Testis (tissue), 3 donors: Measurements from ENCODE around the gene PAF1. TPM values are rescaled to one million over a fixed set of nuclear protein-coding genes. Genes with fewer than 3 reads are reported as not detected.

Experiments used
- DNase-seq: peaks from one replicate; pipeline ENCODE4 v3.0.0-alpha.2; 2019
- H3K27ac ChIP-seq, 2 donors: fragments of 200-600 bp; sonication (generic); one replicate each; pipeline ENCODE4 v1.5.1; 2019
- H3K27me3 ChIP-seq: fragments of 200-600 bp; sonication (generic); one replicate; pipeline ENCODE4 v1.5.1; 2019
- H3K36me3 ChIP-seq: fragments of 200-600 bp; sonication (generic); one replicate; pipeline ENCODE4 v1.5.1; 2017; ENCODE audit warnings: low read depth; ENCODE audit errors: missing control alignments
- H3K4me1 ChIP-seq: fragments of 200-600 bp; sonication (generic); one replicate; pipeline ENCODE4 v1.5.1; 2019
- H3K4me3 ChIP-seq, 2 donors: fragments of 200-600 bp; sonication (generic); one replicate each; pipeline ENCODE4 v1.5.1; 2017 to 2019
- H3K9me3 ChIP-seq: fragments of 200-600 bp; sonication (generic); one replicate; pipeline ENCODE4 v1.5.1; 2017
- POLR2A ChIP-seq: fragments of 450-650 bp; IDR thresholded peaks from one replicate; pipeline ENCODE4 v1.6.1; 2017; ENCODE audit warnings: antibody characterized with exemption, mild to moderate bottlenecking, moderate library complexity
- WGBS, 2 donors: methylation state at CpG; one replicate each; pipeline ENCODE4 v1.1.5; 2018; 5-methylcytosine and 5-hydroxymethylcytosine counted together
- intact Hi-C: fragments of 100-400 bp; cut with DNase I; formaldehyde crosslinking; loops from one replicate; pipeline ENCODE4 v1.15.1; 2023; ENCODE audit warnings: low total_unique reads
- polyA plus RNA-seq: library from polyadenylated mRNA; stranded (reverse); fragments of 350-450 nt; fragmentation: Illumina TruSeq; extraction: RNeasy Lipid Tissue Mini Kit (QIAGEN cat#74804); gene quantifications from one replicate; pipeline ENCODE4 v1.2.3, GENCODE V29; 2014; ENCODE audit warnings: low read depth, low replicate concordance; ENCODE audit not compliant: insufficient read depth
- total RNA-seq, 2 donors: library from RNA; depleted of rRNA; stranded (reverse); fragments of >200 nt; gene quantifications; one replicate each; pipeline ENCODE4 v1.2.3, GENCODE V29; 2016
- TF ChIP-seq, protein P1 (sequence below), 3 experiments: fragments of 450-650 bp in 2 of 3; fragments of 200-600 bp in 1 of 3; sonication (generic) in 1 of 3; IDR thresholded peaks; one replicate each; pipeline ENCODE4 v1.5.1; 2016 to 2019; ENCODE audit warnings: antibody characterized with exemption in 3 of 3, mild to moderate bottlenecking in 2 of 3, moderate library complexity in 1 of 3

PAF1 gene
- total and polyA plus RNA-seq, 3 donors from 2014 or later, result 70.7 to 154 (median 74.6) TPM

DNA sequence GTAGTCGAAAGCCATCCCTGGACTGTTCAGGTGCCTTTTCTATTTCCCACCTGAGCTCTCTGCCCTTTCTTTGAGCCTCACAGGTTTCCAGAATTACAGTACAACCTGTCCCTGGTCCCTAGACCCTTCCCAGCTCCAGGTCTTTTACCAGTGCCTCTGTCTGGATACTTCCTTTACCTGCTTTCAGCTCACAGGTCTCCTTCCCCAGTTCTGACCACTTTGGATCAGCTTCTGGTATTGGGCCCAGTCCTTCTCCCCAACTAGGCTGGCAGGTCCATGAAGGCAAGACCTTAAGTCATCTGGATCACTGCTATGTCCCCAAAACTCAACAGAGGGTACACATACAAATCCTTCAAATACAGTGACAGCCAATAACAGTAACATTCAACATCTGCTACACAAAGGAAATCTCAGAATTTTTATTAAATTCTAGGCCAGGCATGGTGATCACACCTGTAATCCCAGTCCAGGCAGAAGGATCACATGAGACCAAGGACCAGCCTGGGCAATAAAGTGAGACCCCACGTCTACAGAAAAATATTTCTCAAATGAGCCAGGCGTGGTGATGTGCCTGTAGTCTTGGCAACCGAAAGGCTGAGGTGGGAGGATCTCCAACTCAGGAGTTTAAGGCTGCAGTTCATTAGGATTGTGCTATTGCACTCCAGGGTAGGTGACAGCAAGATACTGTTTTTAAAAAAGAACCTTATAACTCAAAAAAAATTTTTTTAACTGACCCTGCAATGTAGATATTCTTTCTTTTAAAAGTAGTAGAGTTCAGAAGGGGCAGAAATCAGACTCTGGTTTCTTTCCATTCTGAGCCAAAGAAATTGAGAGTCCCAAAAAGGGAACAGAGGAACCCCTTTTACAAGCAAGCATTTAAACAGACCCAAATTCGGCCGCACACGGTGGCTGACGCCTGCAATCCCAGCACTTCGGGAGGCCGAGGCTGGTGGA lies 43.5 kb upstream of the PAF1 start:
- no peak for DNase-seq
- Histone ChIP-seq H3K36me3 (no peaks in the 10 kb centered on the region), H3K4me3 (peak overlapping the region in 1 of 2 donors; percentile 98), H3K27me3 (no peaks in the 10 kb centered on the region), H3K4me1 (peaks cover 20% of the 10 kb centered on the region), H3K9me3 (no peaks in the 10 kb centered on the region), H3K27ac (peak overlapping the region in 1 of 2 donors; percentile 82)
- intact Hi-C loops, result no loop called here
- TF ChIP-seq, protein P1, sequence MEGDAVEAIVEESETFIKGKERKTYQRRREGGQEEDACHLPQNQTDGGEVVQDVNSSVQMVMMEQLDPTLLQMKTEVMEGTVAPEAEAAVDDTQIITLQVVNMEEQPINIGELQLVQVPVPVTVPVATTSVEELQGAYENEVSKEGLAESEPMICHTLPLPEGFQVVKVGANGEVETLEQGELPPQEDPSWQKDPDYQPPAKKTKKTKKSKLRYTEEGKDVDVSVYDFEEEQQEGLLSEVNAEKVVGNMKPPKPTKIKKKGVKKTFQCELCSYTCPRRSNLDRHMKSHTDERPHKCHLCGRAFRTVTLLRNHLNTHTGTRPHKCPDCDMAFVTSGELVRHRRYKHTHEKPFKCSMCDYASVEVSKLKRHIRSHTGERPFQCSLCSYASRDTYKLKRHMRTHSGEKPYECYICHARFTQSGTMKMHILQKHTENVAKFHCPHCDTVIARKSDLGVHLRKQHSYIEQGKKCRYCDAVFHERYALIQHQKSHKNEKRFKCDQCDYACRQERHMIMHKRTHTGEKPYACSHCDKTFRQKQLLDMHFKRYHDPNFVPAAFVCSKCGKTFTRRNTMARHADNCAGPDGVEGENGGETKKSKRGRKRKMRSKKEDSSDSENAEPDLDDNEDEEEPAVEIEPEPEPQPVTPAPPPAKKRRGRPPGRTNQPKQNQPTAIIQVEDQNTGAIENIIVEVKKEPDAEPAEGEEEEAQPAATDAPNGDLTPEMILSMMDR (IDR thresholded peaks at IDR 0.05), result no peak
- no peak for TF ChIP-seq POLR2A
- WGBS, 2 donors, result 33 to 34% methylated on average over 10 of the region's 10 CpGs

DNA sequence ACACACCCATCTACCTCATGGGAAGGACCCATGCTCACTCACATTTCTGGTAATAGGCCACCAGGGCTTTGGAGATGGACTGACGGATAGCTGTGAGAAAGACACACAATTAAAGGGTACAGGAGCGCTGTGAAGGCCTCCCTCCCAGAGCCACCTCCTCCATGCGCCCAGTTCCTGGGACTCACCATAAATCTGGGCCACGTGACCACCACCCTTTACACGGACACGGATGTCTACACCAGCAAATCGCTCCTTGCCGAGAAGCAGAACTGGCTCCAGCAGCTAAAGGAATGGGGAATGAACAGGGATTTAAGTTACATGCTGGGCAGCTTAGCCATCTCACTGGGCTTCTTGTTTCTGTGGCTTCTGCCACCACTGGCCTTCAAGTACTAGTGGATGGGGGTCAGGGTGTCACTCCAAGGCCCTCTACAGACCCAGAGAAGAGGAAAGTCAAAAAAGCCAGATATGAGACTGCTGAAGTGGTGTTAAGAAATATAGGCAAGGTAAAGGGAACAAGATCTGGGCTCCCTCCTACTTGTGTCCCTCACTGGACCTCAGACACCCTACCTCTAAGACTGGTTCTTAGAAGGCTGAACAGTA lies 42.7 kb upstream of the PAF1 start:
- Histone ChIP-seq H3K4me3 (no peak overlapping the region), H3K36me3 (no peaks in the 10 kb centered on the region), H3K4me1 (peaks cover 28% of the 10 kb centered on the region), H3K27ac (no peak overlapping the region), H3K27me3 (no peaks in the 10 kb centered on the region), H3K9me3 (no peaks in the 10 kb centered on the region)
- no peak for DNase-seq
- TF ChIP-seq, protein P1 (IDR thresholded peaks at IDR 0.05), result no peak
- no peak for TF ChIP-seq POLR2A
- intact Hi-C loops, result no loop called here
- 91 to 92% methylated on average over 7 to 8 of the region's 8 CpGs for WGBS, 2 donors

DNA sequence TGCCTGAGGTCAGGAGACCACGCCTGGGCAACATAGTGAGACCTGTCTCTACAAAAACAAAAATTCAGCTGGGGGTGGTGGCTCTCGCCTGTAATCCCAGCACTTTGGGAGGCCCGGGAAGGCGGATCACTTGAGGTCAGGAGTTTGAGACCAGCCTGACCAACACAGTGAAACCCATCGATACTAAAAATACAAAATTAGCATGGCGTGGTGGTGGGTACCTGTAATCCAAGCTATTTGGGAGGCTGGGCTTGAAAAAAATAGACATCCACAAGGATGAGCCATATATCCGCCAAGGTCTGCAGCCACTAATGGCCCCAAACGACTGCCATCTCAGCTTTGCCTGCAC lies 41.7 kb upstream of the PAF1 start:
- H3K27me3 ChIP-seq, result no peaks in the 10 kb centered on the region
- no peaks in the 10 kb centered on the region for H3K9me3 ChIP-seq
- no peak overlapping the region for H3K27ac ChIP-seq
- no peak overlapping the region for H3K4me3 ChIP-seq
- WGBS, 2 donors, result 95 to 96% methylated on average over 8 of the region's 8 CpGs
- H3K36me3 ChIP-seq, result no peaks in the 10 kb centered on the region
- no peak for DNase-seq
- intact Hi-C loops, result no loop called here
- TF ChIP-seq, protein P1 (IDR thresholded peaks at IDR 0.05), result no peak
- no peak for TF ChIP-seq POLR2A
- peaks cover 36% of the 10 kb centered on the region for H3K4me1 ChIP-seq

DNA sequence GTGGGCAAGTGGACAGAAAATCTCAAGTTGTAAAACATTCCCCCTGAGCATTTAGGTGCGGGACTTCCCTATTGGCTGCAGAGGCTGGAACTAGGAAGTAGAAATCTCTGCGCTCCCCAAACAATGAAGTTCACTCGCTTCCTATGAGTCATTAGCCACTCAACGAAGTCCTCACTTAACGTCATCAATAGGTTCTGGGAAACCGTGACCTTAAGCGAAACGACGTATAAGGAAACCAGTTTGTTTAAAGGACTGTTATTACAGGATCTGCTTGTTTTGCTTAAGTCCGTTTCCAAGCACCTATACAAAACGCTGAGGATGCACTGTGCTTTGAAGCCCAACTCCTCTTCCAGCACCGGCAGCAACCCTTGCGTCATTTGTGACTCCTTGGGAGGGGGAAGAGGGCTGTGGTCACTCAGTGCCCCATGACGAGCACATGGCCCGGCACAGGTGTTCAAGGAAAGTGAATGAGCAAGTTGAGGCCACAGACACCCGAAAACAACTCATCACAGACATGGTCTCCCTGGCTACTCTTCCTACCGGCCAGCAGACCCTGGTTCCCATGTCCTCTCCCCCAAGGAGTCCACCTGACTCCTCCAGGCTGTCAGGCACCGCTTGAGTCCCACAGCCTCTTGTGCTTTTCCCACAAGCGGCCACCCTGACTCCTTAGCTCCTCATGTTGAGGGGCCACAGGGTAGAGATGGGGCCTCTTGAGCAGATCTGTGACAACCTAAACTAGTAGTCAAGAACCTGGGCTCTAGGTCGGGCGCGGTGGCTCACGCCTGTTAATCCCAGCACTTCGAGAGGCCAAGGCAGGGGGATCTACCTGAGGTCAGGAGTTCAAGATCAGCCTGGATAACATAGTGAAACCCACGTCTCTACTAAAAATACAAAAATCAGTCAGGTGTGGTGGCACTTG lies 40.0 kb upstream of the PAF1 start:
- H3K4me3 ChIP-seq, result no peak overlapping the region
- DNase-seq, result no peak
- H3K4me1 ChIP-seq, result peaks cover 32% of the 10 kb centered on the region
- 74 to 78% methylated on average over 18 to 25 of the region's 25 CpGs for whole genome bisulfite sequencing, 2 donors
- peak overlapping the region; percentile 63 to 65 for H3K27ac ChIP-seq
- no peaks in the 10 kb centered on the region for H3K27me3 ChIP-seq
- H3K9me3 ChIP-seq, result no peaks in the 10 kb centered on the region
- TF ChIP-seq POLR2A, result no peak
- TF ChIP-seq, protein P1 (IDR thresholded peaks at IDR 0.05), result no peak
- intact Hi-C loops, result no loop called here
- no peaks in the 10 kb centered on the region for H3K36me3 ChIP-seq
